8988T (cell line): ENCODE measurements around the gene CNN1.
"Not testable (repeated sequence)": the region's sequence is repeated elsewhere in the genome, so short reads cannot be mapped to it uniquely, and the experiment has no call there.

Experiments
- DNase-seq: peaks from one replicate; pipeline ENCODE4 v3.0.0; 2011

Gene CNN1

DNA sequence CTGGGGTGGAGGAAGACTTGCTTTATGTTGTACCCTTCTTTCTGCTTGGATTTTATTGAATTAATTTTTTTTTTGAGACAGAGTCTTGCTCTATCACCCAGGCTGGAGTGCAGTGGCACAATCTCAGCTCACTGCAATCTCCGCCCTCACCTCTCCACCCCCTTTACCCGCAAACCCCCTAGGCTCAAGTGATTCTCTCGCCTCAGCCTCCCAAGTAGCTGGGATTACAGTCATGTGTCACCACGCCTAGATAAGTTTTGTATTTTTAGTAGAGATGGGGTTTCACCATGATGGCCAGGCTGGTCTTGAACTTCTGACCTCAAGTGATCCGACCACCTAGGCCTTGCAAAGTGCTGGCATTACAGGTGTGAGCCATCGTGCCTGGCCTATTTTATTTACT lies 34.7 kb downstream of the CNN1 start:
- DNase-seq: not testable (repeated sequence)

DNA sequence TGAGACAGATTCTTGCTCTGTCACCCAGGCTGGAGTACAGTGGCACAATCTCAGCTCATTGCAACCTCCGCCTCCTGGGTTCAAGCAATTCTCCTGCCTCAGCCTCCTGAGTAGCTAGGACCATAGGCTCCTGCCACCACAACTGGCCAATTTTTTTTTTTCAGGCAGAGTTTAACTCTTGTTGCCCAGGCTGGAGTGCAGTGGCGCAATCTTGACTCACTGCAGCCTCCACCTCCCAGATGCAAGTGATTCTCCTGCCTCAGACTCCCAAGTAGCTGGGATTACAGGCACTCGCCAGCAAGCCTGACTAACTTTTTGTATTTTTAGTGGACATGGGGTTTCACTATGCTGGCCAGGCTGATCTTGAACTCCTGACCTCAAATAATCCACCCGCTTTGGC lies 35.1 kb downstream of the CNN1 start:
- DNase-seq: not testable (repeated sequence)

DNA sequence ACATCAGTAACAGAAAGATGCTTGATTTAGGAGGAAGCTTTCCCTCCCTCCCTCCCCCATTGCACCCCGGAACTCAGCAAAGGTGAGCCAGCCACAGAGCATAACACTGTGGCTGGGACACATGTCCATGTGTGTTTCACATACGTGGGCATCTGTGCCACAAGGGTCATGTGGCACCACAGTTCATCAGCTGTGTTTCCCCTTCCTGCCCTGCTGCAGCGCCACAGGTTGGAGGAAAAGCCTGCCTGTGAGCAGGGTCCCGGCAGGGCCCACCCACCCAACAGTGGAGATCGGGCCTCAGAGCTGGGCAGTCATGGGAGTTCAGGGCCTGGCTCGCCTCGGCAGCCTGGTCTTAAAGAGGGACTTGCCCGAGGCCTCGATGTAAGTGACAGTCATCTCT lies 36.0 kb downstream of the CNN1 start:
- no peak for DNase-seq

DNA sequence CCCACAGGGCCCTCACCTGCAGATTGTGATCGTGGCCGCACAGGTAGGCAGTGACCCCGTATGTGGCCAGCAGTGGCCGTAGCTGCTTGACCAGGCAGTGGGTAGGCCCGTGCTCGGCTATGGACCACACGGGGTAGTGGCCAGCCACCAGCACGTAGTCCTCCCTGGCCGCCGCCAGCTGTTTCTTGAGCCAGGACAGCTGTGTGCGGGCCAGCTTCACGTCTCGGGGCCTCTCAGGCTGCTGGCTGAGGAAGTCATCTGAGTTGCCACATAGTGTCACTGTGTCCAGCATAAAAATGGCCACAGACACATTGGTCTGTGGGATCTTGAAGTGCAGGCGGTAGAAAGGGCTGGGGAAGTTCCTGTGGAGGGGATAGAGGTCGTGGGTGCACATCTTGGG lies 37.6 kb downstream of the CNN1 start:
- no peak for DNase-seq

DNA sequence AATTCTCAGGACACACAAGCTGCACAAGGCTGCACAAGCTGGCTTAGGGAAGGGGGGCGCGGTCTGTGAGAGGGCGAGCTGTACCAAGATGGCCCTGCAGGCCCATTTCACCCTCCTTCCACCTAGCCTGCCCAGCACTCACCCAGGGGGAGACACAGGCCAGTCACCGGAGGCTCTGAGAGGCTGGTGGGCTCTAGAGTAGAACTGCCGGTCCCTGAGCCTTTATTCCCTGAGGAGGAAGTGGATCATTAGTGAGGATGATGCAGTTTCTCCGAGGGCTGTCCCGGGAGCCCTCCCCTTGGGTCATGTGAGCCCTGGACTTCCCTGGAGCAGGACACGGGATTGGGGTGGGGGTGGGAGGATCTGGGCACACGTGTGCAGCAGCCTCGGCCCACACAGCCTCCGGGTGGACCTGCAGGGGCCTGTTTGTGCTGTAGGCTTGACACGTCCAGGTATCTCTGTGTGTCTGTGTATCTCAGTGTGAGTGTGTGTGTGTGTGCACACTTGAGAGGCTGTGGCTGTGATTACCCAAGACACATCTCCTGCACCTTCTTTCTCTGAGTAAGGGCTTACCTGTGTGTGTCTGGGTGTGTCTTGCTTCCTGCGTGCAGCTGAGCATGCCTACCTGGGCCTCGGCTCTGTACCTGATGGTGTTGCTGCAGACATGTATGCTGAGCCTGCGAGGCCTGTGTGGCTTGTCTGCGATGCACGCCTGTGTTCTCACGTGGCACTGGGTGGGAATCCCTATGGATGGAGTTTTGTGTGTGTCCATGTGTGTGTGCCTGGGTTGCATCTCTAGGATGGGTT lies 39.0 kb downstream of the CNN1 start, which contains the start of gene ACP5:
Gene ACP5 (minus strand): TSS at position 195 of the 807 bp plus-strand sequence. CDS start 328 bp downstream, outside the sequence.
- DNase-seq: no peak

DNA sequence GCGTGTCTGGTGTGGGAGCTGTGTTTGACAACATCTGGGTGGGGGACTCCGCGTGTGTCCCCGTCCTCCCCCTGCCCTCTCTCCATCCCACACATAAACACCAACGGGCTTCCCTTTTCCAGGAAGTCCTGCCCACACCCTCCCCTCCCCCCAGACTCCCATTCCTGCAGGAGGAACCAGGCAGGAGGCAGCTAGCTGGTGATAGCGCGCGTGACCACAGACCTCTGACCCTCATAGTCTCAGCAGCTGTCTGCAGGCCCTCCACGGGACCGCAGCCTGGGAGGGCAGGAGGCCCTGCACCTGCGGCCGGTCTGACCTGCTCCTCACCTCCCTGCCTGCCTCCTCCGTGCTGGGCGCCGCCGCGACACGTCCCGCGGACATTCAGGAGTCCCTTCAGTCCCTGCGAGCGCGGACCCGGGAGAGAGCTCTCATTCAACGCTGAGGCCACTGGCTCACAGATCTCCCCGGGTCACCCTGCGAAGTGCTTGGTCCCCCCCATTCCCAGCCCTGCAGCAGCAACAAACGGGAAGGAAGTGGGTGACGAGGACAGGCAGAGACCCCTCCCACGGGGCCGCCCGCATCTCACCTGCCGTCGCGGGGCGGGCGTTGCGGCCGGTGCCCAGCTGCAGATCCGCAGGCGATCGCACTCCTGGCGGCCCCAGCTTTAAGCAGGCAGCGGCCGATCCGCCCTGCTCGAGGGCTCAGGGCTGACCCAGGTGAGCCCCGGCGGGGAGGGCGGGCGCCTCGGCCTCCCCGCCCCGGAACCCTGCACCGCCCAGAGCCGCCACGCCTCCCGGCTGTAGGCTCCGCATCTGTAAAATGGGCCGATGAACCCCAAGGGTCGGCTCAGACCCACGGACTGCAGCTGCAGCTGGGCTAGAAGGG lies 39.8 kb downstream of the CNN1 start:
- no peak for DNase-seq

DNA sequence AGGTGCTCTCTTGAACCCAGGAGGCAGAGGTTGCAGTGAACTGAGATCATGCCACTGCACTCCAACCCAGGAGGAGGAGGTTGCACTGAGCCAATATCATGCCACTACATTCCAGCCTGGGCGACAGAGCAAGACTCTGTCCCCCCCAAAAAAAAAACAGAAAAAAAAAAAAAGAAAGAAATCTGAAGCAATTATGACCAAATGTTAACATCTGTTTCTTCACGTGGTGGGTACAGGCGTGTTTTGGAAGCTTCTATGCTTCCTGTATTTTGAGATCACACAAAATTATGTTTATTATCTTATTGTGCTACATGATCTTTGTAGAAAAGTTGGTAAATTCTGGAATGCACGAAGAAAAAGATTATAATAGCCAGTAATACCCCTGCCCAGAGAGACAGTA lies 41.5 kb downstream of the CNN1 start:
- DNase-seq: no peak

DNA sequence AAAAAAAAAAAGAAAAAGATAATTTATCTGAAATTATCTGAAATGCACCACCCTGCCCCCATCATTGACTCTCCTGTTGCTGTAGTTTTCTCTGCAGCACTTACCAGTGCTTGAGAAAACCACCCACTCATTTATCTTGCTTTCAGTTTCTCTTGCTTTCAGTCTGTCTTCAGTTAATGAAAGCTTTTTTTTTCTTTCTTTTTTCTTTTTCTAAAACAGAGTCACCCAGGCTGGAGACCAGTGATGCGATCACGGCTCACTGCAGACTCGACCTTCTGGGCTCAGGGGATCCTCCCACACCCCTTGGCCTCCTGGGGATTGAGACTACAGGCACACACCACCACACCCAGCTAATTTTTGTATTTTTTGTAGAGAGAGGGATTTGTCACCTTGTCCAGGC lies 43.1 kb downstream of the CNN1 start:
- DNase-seq: no peak

DNA sequence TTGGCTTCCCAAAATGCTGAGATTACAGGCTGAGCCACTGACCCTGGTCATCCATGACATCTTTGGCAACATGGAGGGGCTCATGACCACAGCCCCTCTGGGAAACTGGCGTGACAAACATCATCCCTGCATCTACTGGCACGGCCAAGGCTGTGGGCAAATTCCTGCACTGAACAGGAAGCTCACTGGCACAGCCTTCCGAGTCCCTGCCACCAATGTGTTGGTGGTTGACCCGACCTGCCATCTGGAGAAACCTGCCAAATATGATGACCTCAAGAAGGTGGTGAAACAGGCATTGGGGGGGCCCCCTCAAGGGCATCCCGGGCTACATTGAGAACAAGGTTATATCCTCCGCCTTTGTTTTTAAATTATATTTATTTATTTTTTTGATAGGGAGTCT lies 47.7 kb downstream of the CNN1 start:
- DNase-seq: no peak

DNA sequence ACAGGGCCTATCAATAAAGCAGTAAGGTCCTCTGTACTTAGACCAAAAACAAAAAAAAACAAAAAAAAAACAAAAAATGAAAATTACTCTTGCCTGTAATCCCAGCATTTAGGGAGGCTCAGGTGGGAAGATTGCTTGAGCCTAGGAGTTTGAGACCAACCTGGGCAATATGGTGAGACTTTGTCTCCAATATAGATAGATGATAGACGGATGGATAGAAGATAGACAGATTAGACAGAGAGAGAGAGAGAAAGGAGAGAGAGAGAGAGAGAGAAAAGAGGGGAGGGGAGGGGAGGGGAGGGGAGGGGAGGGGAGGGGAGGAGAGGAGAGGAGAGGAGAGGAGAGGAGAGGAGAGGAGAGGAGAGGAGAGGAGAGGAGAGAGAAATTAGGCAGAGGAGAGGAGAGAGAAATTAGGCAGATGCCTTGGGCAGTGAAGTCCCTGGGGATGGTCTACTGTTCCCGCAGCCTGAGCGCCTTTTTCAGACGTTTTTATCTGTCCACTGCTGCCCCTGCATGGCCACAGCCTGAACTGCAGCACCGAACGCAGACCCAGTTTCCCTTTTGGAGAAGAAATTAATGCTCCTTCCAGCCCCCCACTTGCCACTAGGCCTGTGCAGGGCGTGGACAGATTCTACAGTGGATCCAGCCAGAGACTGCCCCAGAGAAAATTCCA lies 48.8 kb downstream of the CNN1 start:
- peak; percentile 60 for DNase-seq

DNA sequence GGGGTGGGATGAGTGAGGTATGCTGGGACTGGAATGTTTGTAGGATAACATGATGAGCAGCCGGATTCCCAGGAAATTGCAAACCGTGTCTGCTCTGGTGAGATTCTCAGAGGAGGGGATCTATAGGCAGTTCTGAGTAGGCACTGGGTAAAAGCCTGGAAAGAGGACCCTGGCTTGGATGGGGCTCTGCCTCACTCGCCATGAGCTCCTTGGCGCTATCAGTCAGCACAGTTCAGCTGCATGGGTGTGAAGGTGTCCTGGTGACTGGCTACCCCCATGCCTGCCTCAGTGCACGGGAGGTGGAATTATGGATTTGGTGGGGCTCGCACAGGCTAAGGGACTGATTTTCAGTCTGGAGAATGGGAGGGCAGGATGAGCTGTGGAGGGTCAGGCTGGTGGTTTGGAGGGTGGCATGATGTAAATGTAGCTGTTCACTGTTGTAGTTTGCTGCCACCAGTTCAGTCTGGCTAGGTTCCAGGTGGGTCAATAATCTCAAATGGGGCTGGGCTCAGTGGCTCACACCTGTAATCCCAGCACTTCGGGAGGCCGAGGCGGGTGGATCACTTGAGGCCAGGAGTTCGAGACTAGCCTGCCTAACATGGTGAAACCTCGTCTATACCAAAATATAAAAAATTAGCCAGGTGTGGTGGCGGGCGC lies 49.5 kb downstream of the CNN1 start:
- no peak for DNase-seq

DNA sequence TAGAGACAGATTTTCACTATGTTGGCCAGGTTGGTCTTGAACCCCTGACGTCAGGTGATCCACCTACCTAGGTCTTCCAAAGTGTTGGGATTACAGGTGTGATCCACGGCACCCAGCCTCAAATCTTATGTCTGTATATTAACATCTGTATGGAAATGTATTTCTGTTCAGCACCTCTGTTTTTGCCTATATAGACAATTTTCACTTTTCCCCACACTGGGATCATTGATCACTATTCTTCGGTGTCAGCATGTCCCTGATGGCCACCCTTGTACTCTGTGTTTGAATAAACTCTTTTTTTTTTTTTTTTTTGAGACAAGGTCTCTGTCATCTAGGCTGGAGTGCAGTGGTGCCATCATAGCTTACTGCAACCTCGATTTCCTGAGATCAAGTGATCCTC lies 55.4 kb downstream of the CNN1 start:
- no peak for DNase-seq

DNA sequence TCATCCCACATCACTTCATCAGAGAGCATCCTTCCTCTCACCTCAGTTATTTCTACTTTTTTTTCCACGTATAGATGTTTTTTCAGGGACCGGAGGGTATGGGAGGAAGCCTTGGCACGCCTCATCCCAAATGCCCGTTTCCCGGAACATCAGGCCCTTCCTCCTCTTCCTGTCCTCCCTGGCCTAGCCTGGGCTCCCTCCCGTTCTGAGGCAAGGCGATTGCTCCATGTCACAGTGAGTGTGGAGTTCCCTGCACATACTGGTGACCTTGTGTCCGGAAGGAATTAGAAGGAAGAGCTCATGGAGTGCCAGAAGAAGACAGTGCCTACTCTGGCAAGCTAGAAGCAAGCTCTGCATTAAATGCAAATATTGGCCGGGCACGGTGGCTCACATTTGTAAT lies 57.5 kb downstream of the CNN1 start:
- DNase-seq: no peak

DNA sequence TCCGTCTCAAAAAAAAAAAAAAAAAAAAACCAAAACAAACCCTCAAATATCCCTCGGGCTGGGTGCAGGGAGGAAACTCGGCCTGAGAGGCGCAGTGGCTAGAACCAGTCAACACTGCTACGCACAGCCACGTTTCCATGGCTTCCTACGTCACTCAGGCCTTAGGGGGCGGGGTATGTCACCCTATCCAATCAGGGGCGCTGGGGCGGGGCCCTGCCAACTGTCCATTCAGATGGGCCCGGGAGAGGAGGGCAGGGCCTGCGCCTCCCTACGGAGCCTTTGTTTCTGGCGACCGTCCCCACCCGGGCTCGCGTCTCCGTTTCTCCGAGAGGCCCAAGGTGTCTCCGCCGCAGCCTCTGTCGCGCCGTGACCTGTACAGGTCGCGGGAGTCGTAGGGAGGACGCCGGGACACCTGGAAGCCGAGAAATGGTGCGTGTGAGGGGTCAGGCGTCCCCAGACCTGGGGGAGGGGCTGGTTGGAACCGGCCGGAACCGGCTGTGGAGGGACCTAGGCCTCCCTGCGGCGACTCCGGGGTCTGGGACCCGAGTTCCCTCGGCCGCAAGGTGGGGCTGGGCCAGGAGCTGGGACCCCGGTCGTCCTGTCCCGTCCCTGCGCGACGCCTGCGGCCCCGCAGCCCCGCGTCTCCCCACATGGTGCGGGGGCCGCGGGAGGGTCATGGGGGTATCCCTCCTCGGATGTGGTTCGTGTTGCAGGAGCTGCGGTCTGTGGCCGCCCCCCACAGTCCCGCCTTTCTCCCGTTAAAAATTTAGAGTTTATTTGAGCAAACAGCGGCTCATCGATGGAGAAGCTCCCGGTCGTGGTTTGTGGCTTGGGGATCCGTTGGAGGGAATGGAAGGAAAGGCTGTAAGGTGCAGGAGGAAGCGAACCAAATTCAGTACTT lies 58.8 kb downstream of the CNN1 start, which contains the start of gene ZNF627:
Gene ZNF627 (plus strand): TSS at position 282 of the 901 bp plus-strand sequence. CDS start 145 bp downstream, at position 427.
- peak; percentile 89 for DNase-seq

DNA sequence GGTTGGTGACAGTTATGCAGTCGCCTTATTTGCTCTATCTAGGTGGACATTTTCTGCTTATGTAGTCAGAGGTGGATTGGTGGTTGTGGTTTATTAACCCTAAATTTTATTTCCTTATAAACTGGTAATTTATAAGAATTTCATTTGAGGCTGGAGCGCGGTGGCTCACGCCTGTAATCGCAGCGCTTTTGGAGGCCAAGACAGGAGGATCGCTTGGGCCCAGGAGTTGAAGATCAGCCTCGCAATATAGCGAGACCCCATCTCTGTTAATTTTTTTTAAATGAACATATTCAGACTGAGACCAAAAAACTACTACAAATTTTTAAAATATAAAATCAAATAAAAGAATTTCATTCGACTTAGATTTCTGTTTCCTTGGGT lies 59.4 kb downstream of the CNN1 start:
- no peak for DNase-seq

DNA sequence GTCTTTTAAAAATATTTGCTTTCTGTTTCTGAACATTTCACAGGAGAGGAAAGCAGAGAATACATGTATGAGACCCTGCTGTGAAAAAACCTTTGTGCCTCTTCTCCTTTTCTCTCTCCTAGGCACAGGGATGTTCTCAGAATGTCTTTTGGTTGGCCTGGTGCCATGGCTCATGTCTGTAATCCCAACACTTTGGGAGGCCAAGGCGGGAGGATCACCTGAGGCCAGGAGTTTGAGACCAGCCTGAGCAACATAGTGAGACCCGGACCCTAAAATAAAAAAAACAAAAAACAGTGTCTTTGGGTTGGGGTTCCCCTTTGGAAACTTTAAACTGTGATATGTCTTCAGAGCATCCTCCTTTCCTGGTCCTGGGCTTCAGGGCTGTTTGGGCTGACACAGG lies 60.1 kb downstream of the CNN1 start:
- no peak for DNase-seq

DNA sequence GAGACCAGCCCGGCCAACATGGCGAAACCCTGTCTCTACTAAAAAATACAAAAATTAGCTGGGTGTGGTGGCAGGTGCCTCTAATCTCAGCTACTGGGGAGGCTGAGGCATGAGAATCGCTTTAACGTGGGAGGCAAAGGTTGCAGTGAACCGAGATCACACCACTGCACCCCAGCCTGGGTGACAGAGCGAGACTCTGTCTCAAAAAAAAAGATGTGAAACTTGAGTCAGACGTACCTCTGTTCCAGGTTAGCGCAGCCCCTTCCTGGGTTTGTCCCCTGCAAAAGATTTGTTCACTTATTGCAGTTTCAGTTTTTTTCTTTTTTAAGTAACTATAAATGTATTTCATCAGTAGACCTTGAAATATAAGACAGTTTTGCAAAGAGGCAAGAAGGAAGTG lies 61.1 kb downstream of the CNN1 start:
- not testable (repeated sequence) for DNase-seq
